ENCODE data around the gene MS4A4E.
A peak's percentile ranks its signal among the peaks of the same experiment; 100 is the strongest.
"Not testable (repeated sequence)": the region's sequence is repeated elsewhere in the genome, so short reads cannot be mapped to it uniquely, and the experiment has no call there.

The MS4A4E gene

GRCh38 chr11:60242740-60243239 is at the start of gene MS4A4E:
TSS of gene MS4A4E (minus strand) at chr11:60243137. CDS start at chr11:60230055, 13,082 bp downstream.
- DNase-seq = no peak

GRCh38 chr11:60292145-60292544 is 49.2 kb upstream of the MS4A4E start:
- DNase-seq = no peak

GRCh38 chr11:60288531-60288930 is 45.6 kb upstream of the MS4A4E start:
- DNase-seq = no peak

GRCh38 chr11:60285411-60286126 is 42.6 kb upstream of the MS4A4E start:
- not testable (repeated sequence) for DNase-seq

- no peak for DNase-seq
These were observed 39.3 kb upstream of the MS4A4E start for GRCh38 chr11:60282286-60282685.

GRCh38 chr11:60281485-60281884 is 38.5 kb upstream of the MS4A4E start:
- DNase-seq = no peak

GRCh38 chr11:60280412-60280811 is 37.5 kb upstream of the MS4A4E start, which contains the start of gene MS4A4A:
TSS of gene MS4A4A (plus strand) at chr11:60280666. CDS start at chr11:60280676, 10 bp downstream.
- no peak for DNase-seq

- DNase-seq = no peak
These were observed 31.5 kb upstream of the MS4A4E start for GRCh38 chr11:60274416-60274815.

- peak; percentile 55 for DNase-seq
These were observed 22.7 kb upstream of the MS4A4E start for GRCh38 chr11:60265373-60266214.

GRCh38 chr11:60264644-60265043 is 21.7 kb upstream of the MS4A4E start:
- DNase-seq = no peak

- DNase-seq = no peak
These were observed 20.5 kb upstream of the MS4A4E start for GRCh38 chr11:60263402-60263801.

- no peak for DNase-seq
These were observed 18.1 kb upstream of the MS4A4E start for GRCh38 chr11:60261014-60261413.

GRCh38 chr11:60257956-60258722 is 15.2 kb upstream of the MS4A4E start:
- DNase-seq = no peak

- no peak for DNase-seq
These were observed 9.5 kb upstream of the MS4A4E start for GRCh38 chr11:60252213-60253108.

GRCh38 chr11:60251485-60252212 is 8.7 kb upstream of the MS4A4E start:
- peak; percentile 17 for DNase-seq

- DNase-seq = no peak
These were observed 1.2 kb downstream of the MS4A4E start for GRCh38 chr11:60241786-60242185.

GRCh38 chr11:60240662-60241061 is 2.3 kb downstream of the MS4A4E start:
- DNase-seq = no peak

GRCh38 chr11:60235321-60235720 is 7.6 kb downstream of the MS4A4E start:
- DNase-seq = no peak

- DNase-seq = no peak
These were observed 12.3 kb downstream of the MS4A4E start for GRCh38 chr11:60230681-60231080.

- DNase-seq = no peak
These were observed 20.8 kb downstream of the MS4A4E start for GRCh38 chr11:60222141-60222540.

- DNase-seq = no peak
These were observed 21.2 kb downstream of the MS4A4E start for GRCh38 chr11:60221692-60222091.
